GM21515 (cell line): ENCODE results near the gene CHTF8.
"Not testable (repeated sequence)": the region's sequence is repeated elsewhere in the genome, so short reads cannot be mapped to it uniquely, and the experiment has no call there.

Experiments used
- ATAC-seq: cut with Tn5 transposase; IDR thresholded peaks from one replicate; pipeline ENCODE4 v1.9.1; 2021; ENCODE audit not compliant: unreplicated experiment

The CHTF8 gene

GRCh38 chr16:69132424-69133252 is at the start of gene CHTF8, which contains the start of gene UTP4:
CHTF8 (minus strand) TSS chr16:69132588; CDS start chr16:69121458, 11,130 bp downstream.
UTP4 (plus strand) TSS chr16:69132649; CDS start chr16:69133460, 811 bp downstream.
- ATAC-seq: peak; percentile 76

DNA sequence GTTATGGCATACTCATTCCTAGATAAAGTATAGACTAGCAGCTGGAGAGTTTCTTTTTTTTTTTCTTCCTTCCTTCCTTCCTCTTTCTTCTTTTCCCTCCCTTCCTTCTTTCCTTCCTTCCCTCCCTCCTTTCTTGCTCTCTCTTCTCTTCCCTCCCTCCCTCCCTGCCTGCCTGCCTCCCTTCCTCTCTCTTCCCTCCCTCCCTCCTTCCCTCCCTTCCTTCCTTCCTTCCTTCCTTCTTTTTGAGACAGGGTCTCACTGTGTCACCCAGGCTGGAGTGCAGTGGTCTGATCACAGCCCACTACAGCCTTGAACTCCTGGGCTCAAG is 47.6 kb upstream of the CHTF8 start:
- no peak for ATAC-seq

GRCh38 chr16:69179328-69180010 is 47.1 kb upstream of the CHTF8 start:
- no peak for ATAC-seq

- no peak for ATAC-seq
Measured at GRCh38 chr16:69176033-69176800, 43.8 kb upstream of the CHTF8 start.

- ATAC-seq: no peak
Measured at GRCh38 chr16:69171325-69172084, 39.1 kb upstream of the CHTF8 start.

DNA sequence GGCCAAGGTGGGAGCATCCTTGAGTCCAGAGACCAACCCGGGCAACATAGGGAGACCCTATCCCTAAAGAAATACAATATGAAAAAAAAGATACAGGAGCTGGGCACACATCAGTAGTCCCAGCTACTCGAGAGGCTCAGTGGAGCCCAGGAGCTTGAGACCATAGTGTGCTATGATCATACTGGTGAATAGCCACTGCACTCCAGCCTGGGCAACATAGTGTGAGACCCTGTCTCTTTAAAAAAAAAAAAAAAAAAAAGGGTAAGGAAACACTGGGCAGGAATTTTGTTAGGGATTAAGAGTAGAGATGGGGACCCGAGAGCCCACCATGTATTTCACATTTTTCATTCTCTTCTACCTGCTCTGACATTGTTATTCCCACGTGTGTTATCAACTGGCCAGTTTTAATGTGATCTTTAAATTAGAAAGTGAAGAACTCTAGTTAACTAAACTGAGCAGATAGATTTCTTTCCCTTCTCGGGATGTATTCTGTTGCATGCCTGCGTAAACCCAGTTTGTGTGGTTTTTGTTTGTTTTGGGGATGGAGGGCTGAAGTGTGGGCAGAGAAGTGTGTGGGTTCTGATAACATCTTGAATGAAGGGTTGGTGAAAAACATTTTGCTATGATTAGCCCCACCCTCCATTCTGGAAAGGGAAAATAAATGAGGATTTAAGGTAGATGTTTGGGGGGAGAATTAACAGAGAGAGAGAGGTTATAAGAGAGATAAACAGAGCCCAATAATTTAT is 37.4 kb upstream of the CHTF8 start:
- ATAC-seq: no peak

DNA sequence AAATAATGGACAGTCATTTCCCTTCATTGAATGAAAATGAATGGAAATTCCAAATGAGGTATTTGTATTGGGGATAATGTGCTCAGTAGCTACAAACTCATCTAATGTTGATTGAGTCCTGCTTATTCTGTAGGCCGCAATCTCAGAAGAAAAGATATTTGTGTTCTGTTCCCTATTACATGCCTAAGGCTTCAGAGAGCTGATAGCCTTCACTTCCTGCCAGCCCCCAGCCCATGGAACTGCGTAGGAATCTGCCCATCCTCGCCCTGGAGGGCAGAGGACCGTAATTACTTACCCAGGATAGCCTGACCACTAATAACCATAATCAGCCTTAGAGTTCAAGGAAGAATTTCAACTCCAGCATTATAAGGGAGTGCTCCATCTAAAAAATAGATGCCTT is 36.7 kb upstream of the CHTF8 start:
- no peak for ATAC-seq

DNA sequence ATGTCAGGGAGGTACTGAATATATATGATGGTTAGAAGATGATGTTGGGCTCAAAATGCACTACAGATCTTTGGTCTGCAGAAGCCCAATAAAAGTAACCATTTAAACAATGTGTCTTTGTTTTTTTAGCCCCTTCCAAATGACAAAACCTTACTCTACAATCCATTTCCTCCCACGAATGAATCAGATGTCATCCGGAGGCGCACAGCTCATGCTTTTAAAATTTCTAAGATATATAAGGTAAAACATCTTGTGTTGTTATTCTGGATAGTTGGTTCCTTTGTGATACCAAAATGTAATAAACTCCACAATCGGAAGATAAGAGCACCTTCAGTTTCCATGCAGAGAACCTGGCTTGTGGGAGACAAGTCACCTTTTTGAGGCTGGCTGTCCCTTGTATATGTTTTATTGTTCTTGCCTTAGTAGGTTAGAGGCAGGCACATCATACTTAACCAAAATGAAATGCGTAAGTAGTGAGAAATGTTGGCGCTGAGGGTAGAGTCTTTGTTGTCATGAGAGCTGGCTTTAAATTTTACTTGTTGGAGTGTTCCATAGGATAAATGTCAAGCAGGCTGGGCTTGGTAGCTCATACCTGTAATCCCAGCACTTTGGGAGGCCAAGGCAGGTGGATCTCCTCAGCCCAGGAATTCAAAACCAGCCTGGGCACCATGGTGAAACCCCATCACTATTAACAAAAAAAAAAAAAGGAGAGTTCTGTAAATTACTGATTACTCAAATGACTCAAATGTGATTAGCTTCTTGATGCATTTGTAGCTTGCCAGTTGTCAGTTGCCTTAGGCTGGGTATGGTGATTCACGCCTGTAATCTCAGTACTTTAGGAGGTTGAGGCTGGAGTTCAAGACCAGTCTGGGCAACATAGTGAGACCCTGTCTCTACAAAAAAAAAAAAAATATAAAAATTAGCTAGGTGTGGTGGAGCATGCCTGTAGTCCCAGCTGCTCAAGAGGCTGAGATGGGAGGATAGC is 34.9 kb upstream of the CHTF8 start:
- ATAC-seq: no peak

GRCh38 chr16:69166221-69166833 is 33.9 kb upstream of the CHTF8 start:
- ATAC-seq: no peak

- ATAC-seq: no peak
Measured at GRCh38 chr16:69165584-69165983, 33.2 kb upstream of the CHTF8 start.

GRCh38 chr16:69160192-69160591 is 27.8 kb upstream of the CHTF8 start:
- no peak for ATAC-seq

- ATAC-seq: no peak
Measured at GRCh38 chr16:69157196-69157595, 24.8 kb upstream of the CHTF8 start.

- no peak for ATAC-seq
Measured at GRCh38 chr16:69150146-69150865, 17.9 kb upstream of the CHTF8 start.

DNA sequence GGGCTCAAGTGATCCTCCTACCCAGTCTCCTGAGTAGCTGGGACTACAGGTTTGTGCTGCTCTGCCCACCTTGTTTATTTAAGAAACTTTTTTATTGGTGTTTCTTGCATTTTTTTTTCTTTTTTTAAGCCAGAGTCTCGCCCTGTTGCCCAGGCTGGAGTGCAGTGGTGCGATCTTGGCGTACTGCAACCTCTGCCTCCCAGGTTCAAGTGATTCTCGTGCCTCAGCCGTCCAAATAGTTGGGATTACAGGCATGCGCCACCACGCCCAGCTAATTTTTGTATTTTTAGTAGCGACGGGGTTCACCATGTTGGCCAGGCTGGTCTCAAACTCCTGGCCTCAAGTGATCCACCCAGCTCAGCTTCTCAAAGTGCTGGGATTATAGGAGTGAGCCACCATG is 17.2 kb upstream of the CHTF8 start:
- ATAC-seq: not testable (repeated sequence)

GRCh38 chr16:69145658-69146057 is 13.3 kb upstream of the CHTF8 start:
- no peak for ATAC-seq

GRCh38 chr16:69143116-69143515 is 10.7 kb upstream of the CHTF8 start:
- ATAC-seq: no peak

DNA sequence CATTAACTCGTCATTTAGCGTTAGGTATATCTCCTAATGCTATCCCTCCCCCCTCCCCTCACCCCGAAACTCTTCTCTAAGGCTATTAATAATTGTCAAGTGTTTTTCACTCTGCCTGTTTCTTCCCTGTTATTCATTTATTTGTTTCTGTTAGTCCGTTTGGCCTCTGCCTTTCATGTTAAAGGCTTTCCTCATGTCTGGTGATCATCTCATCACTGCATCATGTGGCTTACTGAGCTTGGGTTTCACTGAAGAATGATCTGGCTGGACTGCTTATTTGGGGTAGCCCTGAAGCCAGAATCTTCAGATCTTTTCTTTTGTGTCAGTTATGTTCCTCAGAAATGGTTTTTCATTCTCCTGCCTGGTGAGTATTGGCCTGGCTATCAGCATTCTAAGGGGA is 9.5 kb upstream of the CHTF8 start:
- no peak for ATAC-seq

GRCh38 chr16:69141014-69141413 is 8.6 kb upstream of the CHTF8 start:
- no peak for ATAC-seq
